C4-2B (cell line): ENCODE measurements around the gene NDE1.

Experiments used
- ZFX ChIP-seq: fragments of 450-650 bp; IDR thresholded peaks from 2 replicates; pipeline ENCODE4 v1.6.1; 2017
- TF ChIP-seq, protein P1 (sequence below): fragments of 450-650 bp; conservative IDR thresholded peaks from 2 replicates; pipeline ENCODE4 v1.5.1; 2017; ENCODE audit warnings: mild to moderate bottlenecking

DNA sequence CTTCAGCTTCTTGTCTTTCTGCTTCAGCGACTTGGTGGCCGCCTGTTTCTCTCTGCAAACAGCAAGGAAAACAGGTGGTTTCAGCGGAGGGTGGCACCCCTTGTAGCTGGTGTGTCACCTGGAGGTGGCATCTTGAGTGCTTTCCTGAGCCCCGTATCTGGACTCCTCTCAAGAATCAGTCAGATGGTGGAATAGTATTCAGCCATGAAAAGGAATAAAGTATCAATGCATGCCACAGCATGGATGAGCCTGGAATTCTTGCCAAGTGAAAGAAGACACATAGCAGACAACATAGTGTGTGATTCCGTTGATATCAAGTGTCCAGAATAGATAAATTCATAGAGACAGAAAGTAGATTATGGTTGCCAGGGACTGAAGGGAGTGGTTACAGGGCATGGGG lies 65.2 kb downstream of the NDE1 start:
- TF ChIP-seq, protein P1, sequence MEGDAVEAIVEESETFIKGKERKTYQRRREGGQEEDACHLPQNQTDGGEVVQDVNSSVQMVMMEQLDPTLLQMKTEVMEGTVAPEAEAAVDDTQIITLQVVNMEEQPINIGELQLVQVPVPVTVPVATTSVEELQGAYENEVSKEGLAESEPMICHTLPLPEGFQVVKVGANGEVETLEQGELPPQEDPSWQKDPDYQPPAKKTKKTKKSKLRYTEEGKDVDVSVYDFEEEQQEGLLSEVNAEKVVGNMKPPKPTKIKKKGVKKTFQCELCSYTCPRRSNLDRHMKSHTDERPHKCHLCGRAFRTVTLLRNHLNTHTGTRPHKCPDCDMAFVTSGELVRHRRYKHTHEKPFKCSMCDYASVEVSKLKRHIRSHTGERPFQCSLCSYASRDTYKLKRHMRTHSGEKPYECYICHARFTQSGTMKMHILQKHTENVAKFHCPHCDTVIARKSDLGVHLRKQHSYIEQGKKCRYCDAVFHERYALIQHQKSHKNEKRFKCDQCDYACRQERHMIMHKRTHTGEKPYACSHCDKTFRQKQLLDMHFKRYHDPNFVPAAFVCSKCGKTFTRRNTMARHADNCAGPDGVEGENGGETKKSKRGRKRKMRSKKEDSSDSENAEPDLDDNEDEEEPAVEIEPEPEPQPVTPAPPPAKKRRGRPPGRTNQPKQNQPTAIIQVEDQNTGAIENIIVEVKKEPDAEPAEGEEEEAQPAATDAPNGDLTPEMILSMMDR, result no peak
- no peak for TF ChIP-seq ZFX
